ENCODE measurements around the gene C8G.

Gene C8G

DNA sequence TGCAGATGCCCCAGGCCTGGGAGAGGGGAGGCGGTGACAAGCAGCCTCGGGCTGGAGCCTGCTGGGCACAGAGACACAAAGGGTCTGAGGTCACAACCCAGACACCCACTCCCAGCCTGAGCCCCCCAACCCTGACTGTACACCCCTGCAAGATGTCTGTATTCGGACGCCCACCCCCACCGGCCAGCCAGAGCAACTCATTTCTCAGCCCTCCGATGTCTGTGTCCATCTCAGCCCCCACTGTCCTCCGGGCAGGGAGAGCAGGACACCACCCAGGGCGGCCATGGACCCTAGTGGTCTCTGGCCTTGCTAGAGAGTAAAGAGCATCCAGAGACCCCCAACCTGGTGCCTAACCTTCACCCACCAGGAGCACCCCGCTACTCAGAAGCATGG is 10.9 kb downstream of the C8G start:
- ChIA-PET POLR2A (no interaction called here), CTCF (no interaction called here)
- TF ChIP-seq FOXM1 (IDR thresholded peaks at IDR 0.05; ENCODE audit: borderline replicate concordance) (no peak), ARNT (IDR thresholded peaks at IDR 0.05) (no peak), CTBP1 (IDR thresholded peaks at IDR 0.05; ENCODE audit: borderline replicate concordance) (no peak), ZNF384 (IDR thresholded peaks at IDR 0.05) (no peak), ELF4 (IDR thresholded peaks at IDR 0.05) (no peak), TARDBP (IDR thresholded peaks at IDR 0.05) (no peak), SUZ12 (IDR thresholded peaks at IDR 0.05) (no peak), L3MBTL2 (conservative IDR thresholded peaks at IDR 0.05) (no peak), SP1 (IDR thresholded peaks at IDR 0.05) (no peak), FOXK2 (IDR thresholded peaks at IDR 0.05) (no peak), NFRKB (IDR thresholded peaks at IDR 0.05) (no peak), LEF1 (IDR thresholded peaks at IDR 0.05; ENCODE audit: borderline replicate concordance) (no peak), HDGF (IDR thresholded peaks at IDR 0.05; ENCODE audit: borderline replicate concordance) (no peak), FOXA1 (IDR thresholded peaks at IDR 0.05) (no peak), BHLHE40 (IDR thresholded peaks at IDR 0.05; ENCODE audit: borderline replicate concordance) (no peak)
- TF ChIP-seq, protein P1, sequence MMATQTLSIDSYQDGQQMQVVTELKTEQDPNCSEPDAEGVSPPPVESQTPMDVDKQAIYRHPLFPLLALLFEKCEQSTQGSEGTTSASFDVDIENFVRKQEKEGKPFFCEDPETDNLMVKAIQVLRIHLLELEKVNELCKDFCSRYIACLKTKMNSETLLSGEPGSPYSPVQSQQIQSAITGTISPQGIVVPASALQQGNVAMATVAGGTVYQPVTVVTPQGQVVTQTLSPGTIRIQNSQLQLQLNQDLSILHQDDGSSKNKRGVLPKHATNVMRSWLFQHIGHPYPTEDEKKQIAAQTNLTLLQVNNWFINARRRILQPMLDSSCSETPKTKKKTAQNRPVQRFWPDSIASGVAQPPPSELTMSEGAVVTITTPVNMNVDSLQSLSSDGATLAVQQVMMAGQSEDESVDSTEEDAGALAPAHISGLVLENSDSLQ (IDR thresholded peaks at IDR 0.05) = no peak
- DNase-seq (ENCODE audit: extremely low spot score) = no peak

DNA sequence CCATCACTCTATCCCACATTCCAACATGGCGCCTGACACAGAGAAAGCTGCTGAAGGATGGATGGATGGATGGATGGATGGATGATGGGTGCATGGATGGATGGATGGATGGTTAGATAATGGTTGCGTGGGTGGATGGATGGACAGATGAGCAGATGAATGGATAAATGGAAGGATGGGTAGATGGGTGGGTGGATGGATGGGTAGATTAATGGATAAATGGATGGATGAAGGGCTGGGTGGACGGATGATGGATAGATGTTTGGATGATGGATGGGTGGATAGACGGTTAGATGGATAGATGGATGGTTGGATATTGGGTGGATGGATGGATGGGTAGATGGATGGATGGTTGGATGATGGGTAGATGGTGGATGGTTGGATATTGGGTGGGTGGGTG is 11.6 kb downstream of the C8G start:
- POLR2A ChIA-PET = no interaction called here
- CTCF ChIA-PET = no interaction called here
- no peak for TF ChIP-seq BHLHE40 (IDR thresholded peaks at IDR 0.05; ENCODE audit: borderline replicate concordance)
- TF ChIP-seq, protein P1 (IDR thresholded peaks at IDR 0.05) = no peak
- DNase-seq (ENCODE audit: extremely low spot score) = no peak

DNA sequence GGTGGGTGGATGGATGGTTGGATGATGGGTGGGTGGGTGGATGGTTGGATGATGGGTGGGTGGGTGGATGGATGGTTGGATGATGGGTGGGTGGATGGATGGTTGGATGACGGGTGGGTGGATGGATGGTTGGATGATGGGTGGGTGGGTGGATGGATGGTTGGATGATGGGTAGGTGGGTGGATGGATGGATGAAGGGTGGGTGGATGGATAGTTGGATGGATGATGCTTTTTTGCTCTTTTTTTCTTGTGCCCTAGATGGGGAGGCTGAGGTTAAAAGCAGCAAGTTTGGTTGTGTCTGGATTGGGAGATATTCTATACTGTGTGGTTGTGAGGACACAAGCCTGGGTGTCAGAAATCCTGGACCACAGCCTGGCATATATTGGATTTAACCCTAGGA is 12.4 kb downstream of the C8G start:
- DNase-seq (ENCODE audit: extremely low spot score) = no peak
- ChIA-PET CTCF (no interaction called here), POLR2A (no interaction called here)
- TF ChIP-seq LEF1 (IDR thresholded peaks at IDR 0.05; ENCODE audit: borderline replicate concordance) (no peak), SP1 (IDR thresholded peaks at IDR 0.05) (no peak), ARNT (IDR thresholded peaks at IDR 0.05) (no peak), L3MBTL2 (conservative IDR thresholded peaks at IDR 0.05) (no peak), NFRKB (IDR thresholded peaks at IDR 0.05) (no peak), FOXK2 (IDR thresholded peaks at IDR 0.05) (no peak)
- TF ChIP-seq, protein P1 (IDR thresholded peaks at IDR 0.05) = no peak

DNA sequence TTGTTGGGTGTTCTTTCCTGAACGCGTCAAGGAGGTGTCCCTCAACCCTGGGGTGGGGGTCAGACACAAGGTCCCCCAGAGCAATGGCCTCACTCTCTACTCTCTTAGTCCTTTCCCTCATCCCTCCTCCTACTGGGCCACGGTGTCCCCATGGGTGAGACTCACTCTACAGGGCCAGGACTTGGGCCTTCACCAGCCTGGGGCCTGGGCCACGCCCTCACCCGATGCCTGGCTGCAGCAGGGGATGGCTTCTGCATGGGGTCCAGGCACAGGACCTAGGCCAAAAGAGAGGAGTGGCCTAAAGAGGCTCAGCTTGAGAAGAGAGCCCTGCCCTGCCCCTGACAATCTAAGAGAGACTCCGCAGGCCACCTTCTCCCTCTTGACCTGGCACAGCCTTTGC is 12.9 kb downstream of the C8G start:
- ChIA-PET POLR2A (no interaction called here), CTCF (no interaction called here)
- DNase-seq (ENCODE audit: extremely low spot score) = no peak
- TF ChIP-seq ZNF384 (IDR thresholded peaks at IDR 0.05) = no peak
- TF ChIP-seq FOXK2 (IDR thresholded peaks at IDR 0.05) = no peak
- no peak for TF ChIP-seq L3MBTL2 (conservative IDR thresholded peaks at IDR 0.05)

DNA sequence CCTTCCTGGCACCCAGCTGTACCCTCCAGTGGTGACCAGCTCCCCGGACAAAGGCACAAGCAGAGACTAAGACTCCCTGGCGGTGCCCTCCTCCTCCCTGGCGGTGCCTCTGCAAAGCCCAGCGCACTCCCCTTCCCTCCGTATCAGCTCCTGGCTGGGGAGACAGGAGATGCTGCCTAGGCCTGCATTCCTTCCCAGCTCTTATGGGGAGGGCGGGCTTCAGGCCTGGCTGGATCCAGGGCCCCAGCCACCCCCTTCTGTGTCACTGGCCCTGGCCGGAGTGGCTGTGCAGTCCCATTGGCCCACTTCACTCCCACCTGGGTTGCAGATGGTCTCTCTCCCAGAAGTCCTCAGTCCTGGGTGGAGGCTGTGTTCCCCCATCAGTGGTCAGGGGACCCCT is 13.4 kb downstream of the C8G start:
- TF ChIP-seq HDGF (IDR thresholded peaks at IDR 0.05; ENCODE audit: borderline replicate concordance) (no peak), TARDBP (IDR thresholded peaks at IDR 0.05) (no peak), ARNT (IDR thresholded peaks at IDR 0.05) (no peak), L3MBTL2 (conservative IDR thresholded peaks at IDR 0.05) (no peak), FOXA1 (IDR thresholded peaks at IDR 0.05) (no peak), SP1 (IDR thresholded peaks at IDR 0.05) (no peak), BHLHE40 (IDR thresholded peaks at IDR 0.05; ENCODE audit: borderline replicate concordance) (no peak), ELF4 (IDR thresholded peaks at IDR 0.05) (no peak), SUZ12 (IDR thresholded peaks at IDR 0.05) (no peak), NFRKB (IDR thresholded peaks at IDR 0.05) (no peak), FOXK2 (IDR thresholded peaks at IDR 0.05) (no peak), CTBP1 (IDR thresholded peaks at IDR 0.05; ENCODE audit: borderline replicate concordance) (no peak), LEF1 (IDR thresholded peaks at IDR 0.05; ENCODE audit: borderline replicate concordance) (no peak), ZNF384 (IDR thresholded peaks at IDR 0.05) (no peak), FOXM1 (IDR thresholded peaks at IDR 0.05; ENCODE audit: borderline replicate concordance) (no peak)
- TF ChIP-seq, protein P1 (IDR thresholded peaks at IDR 0.05) = no peak
- no peak for DNase-seq (ENCODE audit: extremely low spot score)
- ChIA-PET CTCF (no interaction called here), POLR2A (no interaction called here)

DNA sequence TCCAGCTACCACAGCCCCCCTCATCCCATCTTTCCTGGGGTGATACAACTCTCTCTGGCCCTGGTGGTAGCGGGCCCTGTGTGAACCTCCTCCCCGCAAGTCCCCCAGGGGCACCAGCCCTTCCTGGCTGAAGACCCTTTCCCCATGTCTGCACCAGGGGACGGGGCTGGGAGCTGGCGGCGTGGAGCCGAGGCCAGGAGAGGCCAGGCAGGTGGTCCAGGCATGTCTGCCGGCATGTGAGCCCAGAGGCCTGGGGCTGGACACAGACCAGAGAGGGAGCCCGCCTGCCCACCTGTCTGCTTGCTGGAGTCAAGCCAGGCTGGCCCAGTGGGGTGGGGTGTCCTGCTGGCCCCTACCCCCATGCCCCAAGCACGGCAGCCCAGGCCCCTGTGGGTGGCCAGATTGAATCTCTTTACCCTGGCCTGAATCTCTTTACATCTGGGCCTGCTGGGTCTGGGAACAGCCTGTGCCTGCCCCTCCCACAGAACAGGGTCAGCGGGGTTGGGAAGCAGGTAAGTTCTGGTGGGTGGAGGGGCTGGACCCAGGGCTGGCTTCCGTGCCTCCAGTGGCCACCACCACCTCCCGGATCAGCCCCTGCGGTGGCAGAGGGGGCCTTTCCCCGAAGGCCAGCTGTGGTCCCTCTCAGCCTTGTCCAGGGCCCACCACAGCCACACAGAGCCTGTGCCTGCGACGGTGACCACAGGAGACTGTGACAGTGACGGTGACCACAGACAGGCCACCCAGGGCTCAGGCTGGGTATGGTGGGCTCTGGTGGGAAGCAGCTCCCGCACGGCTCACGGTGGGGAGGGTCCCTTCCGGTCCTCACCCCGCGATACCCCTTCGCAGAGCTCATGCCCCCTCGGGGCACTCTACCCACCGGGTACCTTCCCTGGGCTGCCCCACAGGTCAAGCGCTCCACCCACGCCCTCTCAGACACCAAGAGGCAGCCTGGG is 14.1 kb downstream of the C8G start:
- DNase-seq (ENCODE audit: extremely low spot score) = no peak
- TF ChIP-seq HDGF (IDR thresholded peaks at IDR 0.05; ENCODE audit: borderline replicate concordance) (no peak), L3MBTL2 (conservative IDR thresholded peaks at IDR 0.05) (no peak), SUZ12 (IDR thresholded peaks at IDR 0.05) (no peak), TARDBP (IDR thresholded peaks at IDR 0.05) (no peak)
- CTCF ChIA-PET = interaction anchor here (0.9 kb wide), 1 partner anchor 70 kb away, joined by 3 read pairs; no protein-coding TSS in a partner anchor
- POLR2A ChIA-PET = interaction anchor here (0.7 kb wide), 1 partner anchor 8 kb away, joined by 3 read pairs; no protein-coding TSS in a partner anchor

Data from HEK293T (cell line).